Kasumi-1 (cell line): Measurements from ENCODE around the gene DOLK.

Experiments used
- DNase-seq, 2 experiments: peaks; one replicate each; lab custom pipeline; 2025; lab: John Stamatoyannopoulos, UW

Gene DOLK

DNA sequence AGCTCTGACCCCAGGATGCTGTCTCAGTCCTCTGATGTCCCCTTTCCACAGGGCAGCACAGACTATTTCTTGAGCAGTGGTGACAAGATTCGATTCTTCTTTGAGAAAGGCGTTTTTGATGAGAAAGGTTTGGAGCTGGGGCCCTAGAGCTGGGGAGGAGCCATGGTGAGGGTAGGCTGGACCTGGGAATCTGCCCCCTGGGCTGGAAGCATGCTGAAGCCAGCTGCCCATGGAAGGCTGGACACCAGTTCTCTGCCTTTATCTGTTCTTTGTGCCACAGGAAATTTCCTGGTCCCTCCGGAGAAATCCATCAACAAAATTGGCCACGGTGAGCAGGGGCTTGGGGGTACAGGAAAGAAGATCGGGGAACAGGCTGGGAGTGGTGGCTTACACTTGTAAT is 13.7 kb downstream of the DOLK start:
- DNase-seq = no peak

GRCh38 chr9:128929560-128929959 is 17.8 kb downstream of the DOLK start:
- DNase-seq = no peak

- no peak for DNase-seq
Observed at GRCh38 chr9:128928624-128929023, 18.8 kb downstream of the DOLK start.

GRCh38 chr9:128927731-128928411 is 19.5 kb downstream of the DOLK start:
- DNase-seq = peak in 1 of 2 experiments; percentile 16

DNA sequence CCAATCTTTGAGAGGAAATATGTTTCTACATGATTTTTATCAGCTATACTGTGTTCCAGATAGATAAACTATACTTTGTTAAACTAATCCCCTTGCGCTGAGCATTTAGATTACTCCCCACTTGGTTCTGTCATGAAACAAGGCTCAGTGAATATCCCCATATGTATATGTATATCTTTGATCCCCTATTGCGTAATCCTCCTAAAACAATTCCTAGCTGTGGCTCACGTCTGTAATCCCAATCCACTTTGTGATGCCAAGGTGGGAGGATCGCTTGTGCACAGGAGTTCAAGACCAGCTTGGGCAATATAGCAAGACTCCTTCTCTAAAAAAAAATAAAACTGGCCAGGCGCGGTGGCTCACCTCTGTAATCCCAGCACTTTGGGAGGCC is 23.9 kb downstream of the DOLK start:
- no peak for DNase-seq

GRCh38 chr9:128921881-128922763 is 25.3 kb downstream of the DOLK start:
- DNase-seq = no peak

DNA sequence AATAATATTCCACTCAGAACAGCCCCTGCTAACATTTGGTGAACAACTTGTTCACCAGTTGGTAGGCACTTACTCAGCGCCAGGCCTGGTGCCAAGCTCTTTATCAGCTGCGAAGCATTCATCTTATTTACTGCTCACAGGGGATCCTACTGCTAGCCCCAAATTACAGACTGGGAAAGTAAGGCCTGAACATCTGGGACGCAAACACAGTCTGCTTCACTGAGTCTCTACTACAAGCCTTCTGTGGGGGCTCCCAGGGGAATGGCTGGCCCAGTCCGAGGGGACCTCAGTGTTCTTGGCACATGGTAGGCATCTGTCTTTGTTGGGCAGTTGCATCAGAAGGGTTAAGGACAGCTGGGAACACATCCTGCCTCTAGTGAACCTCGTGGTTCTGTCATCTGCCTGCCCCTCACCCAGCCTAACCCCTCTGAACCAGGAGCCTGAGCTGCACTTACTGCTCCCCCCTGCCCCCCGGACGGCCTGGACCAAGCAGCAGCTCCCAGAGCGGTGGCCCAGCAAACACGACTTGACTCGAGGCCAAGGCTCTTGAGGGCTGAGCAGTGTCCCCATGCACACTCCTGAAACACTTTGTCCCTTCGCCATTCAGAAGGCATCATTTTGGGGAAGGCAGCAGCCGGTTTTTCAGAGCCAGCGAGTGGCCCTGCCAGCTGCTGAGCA is 26.9 kb downstream of the DOLK start, which contains the start of gene PHYHD1:
TSS of gene PHYHD1 (plus strand) at position 602 of the 678 bp plus-strand sequence. CDS start 1,342 bp downstream, outside the sequence.
- DNase-seq = no peak

- no peak for DNase-seq
Observed at GRCh38 chr9:128919402-128920089, 27.9 kb downstream of the DOLK start.

GRCh38 chr9:128918921-128919320 is 28.5 kb downstream of the DOLK start:
- no peak for DNase-seq

- DNase-seq = no peak
Observed at GRCh38 chr9:128917151-128917849, 30.1 kb downstream of the DOLK start.

GRCh38 chr9:128916745-128917144 is 30.7 kb downstream of the DOLK start:
- no peak for DNase-seq

DNA sequence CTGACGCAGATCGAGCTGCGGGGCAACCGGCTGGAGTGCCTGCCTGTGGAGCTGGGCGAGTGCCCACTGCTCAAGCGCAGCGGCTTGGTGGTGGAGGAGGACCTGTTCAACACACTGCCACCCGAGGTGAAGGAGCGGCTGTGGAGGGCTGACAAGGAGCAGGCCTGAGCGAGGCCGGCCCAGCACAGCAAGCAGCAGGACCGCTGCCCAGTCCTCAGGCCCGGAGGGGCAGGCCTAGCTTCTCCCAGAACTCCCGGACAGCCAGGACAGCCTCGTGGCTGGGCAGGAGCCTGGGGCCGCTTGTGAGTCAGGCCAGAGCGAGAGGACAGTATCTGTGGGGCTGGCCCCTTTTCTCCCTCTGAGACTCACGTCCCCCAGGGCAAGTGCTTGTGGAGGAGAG is 31.2 kb downstream of the DOLK start:
- no peak for DNase-seq

DNA sequence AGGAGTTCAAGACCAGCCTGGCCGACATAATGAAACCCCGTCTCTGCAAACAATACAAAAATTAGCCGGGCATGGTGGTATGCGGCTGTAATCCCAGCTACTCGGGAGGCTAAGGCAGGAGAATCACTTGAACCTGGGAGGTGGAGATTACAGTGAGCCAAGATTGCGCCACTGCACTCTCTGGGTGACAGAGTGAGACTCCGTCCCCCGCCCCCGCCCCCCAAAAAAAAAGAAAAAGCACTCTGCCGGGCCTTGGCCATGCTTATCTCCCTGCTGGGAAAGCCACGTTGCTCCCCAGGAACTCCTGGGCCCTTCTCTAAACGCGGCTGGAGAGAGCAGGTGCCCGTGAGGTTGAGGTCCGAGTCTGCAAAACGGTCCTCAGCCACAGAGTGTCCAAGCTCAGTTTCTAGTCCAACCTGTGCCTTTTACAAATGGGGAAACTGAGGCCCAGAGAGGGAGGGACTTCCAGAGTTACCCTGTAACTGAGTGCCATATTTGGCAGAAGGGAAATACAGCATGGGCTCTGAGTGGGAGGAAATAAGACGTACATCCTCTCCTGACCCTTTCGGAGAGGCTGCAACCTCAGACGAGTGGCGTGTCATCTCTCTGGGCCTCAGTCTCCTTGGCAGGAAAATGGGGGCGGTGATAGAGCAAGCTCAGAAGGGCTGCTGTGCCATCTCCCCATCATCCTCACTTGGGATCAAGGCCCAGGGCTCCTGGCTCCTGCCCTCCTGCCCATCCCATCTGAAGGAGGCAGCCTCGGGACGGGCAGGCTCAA is 33.2 kb downstream of the DOLK start:
- no peak for DNase-seq

GRCh38 chr9:128913048-128913900 is 34.1 kb downstream of the DOLK start:
- DNase-seq = no peak

DNA sequence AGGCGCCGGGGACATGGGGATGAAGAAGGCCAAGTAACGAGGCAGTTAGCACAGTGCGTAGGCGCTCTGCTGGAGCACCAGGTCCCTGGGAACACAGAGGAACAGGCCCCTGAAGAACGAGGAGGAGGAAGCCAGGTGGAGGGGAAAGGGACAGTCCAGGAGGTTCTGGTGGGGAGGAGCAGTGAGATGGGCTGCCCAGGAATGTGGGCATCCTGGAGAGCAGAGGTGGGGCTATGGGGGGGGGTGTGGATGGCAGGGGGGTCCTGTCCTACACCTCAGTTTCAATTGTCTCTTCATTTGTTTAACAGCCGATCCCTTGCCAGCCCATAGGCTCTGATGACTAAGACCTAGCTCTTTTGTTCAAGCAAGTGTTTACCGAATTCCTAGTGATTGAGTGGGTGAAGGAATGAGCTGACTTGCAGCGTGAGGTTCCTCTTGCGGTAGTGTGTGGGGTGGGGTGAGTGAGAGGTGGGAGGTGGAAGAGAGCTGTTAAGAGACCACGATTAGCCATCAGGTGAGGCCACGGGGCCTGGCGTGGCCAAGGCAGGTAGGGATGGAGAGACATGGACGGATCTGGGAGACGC is 35.0 kb downstream of the DOLK start:
- DNase-seq = no peak

- peak; percentile 18 to 20 for DNase-seq
Observed at GRCh38 chr9:128911529-128912035, 35.8 kb downstream of the DOLK start.

GRCh38 chr9:128910906-128911305 is 36.5 kb downstream of the DOLK start:
- no peak for DNase-seq

DNA sequence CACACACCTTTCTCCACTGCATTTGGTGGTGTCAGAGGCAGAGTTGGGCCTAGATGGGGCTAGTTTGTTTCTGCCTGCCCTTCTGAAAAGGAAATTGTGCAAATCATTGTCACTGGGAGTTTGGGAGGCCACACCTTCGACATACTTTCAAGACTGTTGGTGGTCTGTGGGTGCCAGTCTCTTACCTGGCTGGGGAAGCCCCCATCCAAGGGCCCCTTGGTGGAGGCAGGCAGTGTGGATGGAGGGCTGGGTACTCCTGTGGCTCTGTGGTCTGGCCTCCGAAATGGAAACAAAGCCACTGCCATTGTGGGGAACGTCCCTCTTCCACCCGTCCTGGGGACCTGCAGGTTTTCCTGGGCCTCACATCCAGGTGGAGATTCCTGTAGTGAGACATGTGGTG is 37.5 kb downstream of the DOLK start:
- DNase-seq = no peak

DNA sequence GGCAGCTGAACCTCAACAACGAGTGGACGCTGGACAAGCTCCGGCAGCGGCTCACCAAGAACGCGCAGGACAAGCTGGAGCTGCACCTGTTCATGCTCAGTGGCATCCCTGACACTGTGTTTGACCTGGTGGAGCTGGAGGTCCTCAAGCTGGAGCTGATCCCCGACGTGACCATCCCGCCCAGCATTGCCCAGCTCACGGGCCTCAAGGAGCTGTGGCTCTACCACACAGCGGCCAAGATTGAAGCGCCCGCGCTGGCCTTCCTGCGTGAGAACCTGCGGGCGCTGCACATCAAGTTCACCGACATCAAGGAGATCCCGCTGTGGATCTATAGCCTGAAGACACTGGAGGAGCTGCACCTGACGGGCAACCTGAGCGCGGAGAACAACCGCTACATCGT is 39.0 kb downstream of the DOLK start:
- DNase-seq = no peak
